Suprapubic skin (tissue), 4 donors: ENCODE data around the gene ANKRD63.

Experiments
- EP300 ChIP-seq: sonication (generic); formaldehyde crosslinking; IDR thresholded peaks from one replicate; pipeline ENCODE4 v1.6.1; 2017; ENCODE audit warnings: antibody characterized with exemption
- POLR2AphosphoS5 ChIP-seq, 3 donors: sonication (generic); formaldehyde crosslinking; IDR thresholded peaks; one replicate each; pipeline ENCODE4 v1.6.1; 2017; ENCODE audit warnings: antibody characterized with exemption in 3 of 3

GRCh38 chr15:40287505-40287904, 4.6 kb upstream of the ANKRD63 start:
- no peak for TF ChIP-seq EP300
- TF ChIP-seq POLR2AphosphoS5 (IDR thresholded peaks at IDR 0.05): no peak
